ENCODE results near the gene PTPN12.
A peak's percentile ranks its signal among the peaks of the same experiment; 100 is the strongest.
"Not testable (repeated sequence)": the region's sequence is repeated elsewhere in the genome, so short reads cannot be mapped to it uniquely, and the experiment has no call there.

The PTPN12 gene

DNA sequence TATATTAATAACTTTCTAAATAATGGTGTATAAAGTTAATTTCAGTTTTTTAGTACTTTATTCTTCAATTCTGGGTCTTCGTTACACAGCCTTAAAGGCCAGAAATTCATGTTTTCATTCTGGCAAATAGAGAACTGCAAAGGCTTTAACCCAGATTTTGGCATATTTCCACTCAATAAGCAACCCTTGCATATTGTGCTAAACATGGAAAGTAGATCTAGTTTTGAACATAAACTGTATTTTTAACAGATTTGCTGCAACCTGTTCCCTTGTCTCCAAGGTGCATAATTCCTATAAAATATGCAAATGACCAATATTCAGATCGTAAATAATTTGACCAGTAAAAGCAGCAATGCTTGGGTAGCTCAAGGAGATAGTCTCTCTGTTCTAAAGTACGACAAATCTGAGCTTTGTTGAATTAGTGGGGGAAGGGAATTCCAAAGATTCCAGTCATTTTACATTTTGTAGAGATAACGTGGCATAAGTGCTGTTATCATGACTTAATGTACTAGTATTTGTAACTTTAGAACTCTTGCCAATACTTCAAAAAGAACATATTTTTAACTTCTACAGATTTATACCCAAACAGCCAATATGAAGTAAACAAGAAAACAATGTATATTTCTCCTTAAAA is 112.7 kb downstream of the PTPN12 start:
- no peak overlapping the region for H3K4me3 ChIP-seq (ENCODE audit: low read depth, low read length)
- no peaks in the 10 kb centered on the region; the same call in 1 of the 2 replicates for H3K36me3 ChIP-seq
- TF ChIP-seq CTCF (IDR thresholded peaks at IDR 0.05; ENCODE audit: low read depth, low read length), result no peak
- no peaks in the 10 kb centered on the region for H3K9me3 ChIP-seq
- DNase-seq, result no peak
- H3K4me1 ChIP-seq, result no peaks in the 10 kb centered on the region
- no peaks in the 10 kb centered on the region for H3K27me3 ChIP-seq

GRCh38 chr7:77651575-77652162 is 114.6 kb downstream of the PTPN12 start:
- Histone ChIP-seq H3K4me3 (ENCODE audit: low read depth, low read length) (no peak overlapping the region), H3K9me3 (no peaks in the 10 kb centered on the region), H3K4me1 (no peaks in the 10 kb centered on the region), H3K36me3 (no peaks in the 10 kb centered on the region), H3K27me3 (no peaks in the 10 kb centered on the region)
- peak; percentile 30 for DNase-seq
- peak; percentile 82 for TF ChIP-seq CTCF (IDR thresholded peaks at IDR 0.05; ENCODE audit: low read depth, low read length)

- H3K4me1 ChIP-seq; DNase-seq; H3K36me3 ChIP-seq; H3K27me3 ChIP-seq; H3K4me3 ChIP-seq (ENCODE audit: low read depth, low read length); H3K9me3 ChIP-seq: not testable (repeated sequence)
Measured at GRCh38 chr7:77652826-77653225, 115.7 kb downstream of the PTPN12 start.

GRCh38 chr7:77653572-77653971 is 116.5 kb downstream of the PTPN12 start:
- Histone ChIP-seq H3K9me3 (no peaks in the 10 kb centered on the region), H3K4me3 (ENCODE audit: low read depth, low read length) (no peak overlapping the region), H3K4me1 (no peaks in the 10 kb centered on the region), H3K36me3 (no peaks in the 10 kb centered on the region), H3K27me3 (no peaks in the 10 kb centered on the region)
- TF ChIP-seq CTCF (IDR thresholded peaks at IDR 0.05; ENCODE audit: low read depth, low read length), result no peak
- DNase-seq, result no peak

GRCh38 chr7:77655356-77655755 is 118.3 kb downstream of the PTPN12 start:
- TF ChIP-seq CTCF (IDR thresholded peaks at IDR 0.05; ENCODE audit: low read depth, low read length), result no peak
- H3K4me1 ChIP-seq, result no peaks in the 10 kb centered on the region
- H3K9me3 ChIP-seq, result no peaks in the 10 kb centered on the region
- no peak overlapping the region for H3K4me3 ChIP-seq (ENCODE audit: low read depth, low read length)
- DNase-seq, result no peak
- H3K36me3 ChIP-seq, result no peaks in the 10 kb centered on the region
- H3K27me3 ChIP-seq, result no peaks in the 10 kb centered on the region

DNA sequence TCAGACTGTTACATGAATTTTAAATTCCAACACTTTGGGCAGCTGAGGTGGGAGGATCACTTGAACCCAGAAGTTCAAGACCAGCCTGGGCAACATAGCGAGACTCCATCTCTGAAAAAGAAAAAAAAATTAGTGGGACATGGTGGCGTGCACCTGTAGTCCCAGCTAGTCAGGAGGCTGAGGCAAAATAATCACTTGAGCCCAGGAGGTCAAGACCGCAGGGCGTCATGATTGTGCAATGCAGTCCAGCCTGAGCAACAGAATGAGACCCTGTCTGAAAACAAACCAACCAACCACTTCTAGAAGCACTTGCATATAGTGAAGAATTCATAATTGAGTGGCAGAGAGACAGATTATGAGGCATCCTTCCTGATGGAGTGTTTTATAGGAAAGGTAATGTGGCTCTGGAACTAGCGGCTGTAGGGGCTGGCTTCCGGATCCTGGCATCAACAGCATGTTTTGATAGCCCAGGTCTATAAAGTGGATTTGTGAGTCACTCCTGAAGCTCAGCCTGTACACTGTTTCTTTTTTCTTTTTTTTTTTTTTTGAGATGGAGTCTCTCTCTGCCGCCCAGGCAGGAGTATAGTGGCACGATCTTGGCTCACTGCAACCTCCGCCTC is 118.9 kb downstream of the PTPN12 start:
- no peak overlapping the region for H3K4me3 ChIP-seq (ENCODE audit: low read depth, low read length)
- no peak for DNase-seq
- H3K36me3 ChIP-seq, result no peaks in the 10 kb centered on the region
- no peaks in the 10 kb centered on the region for H3K27me3 ChIP-seq
- no peaks in the 10 kb centered on the region for H3K9me3 ChIP-seq
- no peaks in the 10 kb centered on the region for H3K4me1 ChIP-seq
- no peak for TF ChIP-seq CTCF (IDR thresholded peaks at IDR 0.05; ENCODE audit: low read depth, low read length)

All from BE2C (cell line).